ENCODE results near the gene TRAFD1.

TRAFD1 gene

GRCh38 chr12:112176321-112177010 is 51.1 kb downstream of the TRAFD1 start:
- DNase-seq (ENCODE audit: low read depth) = no peak

DNA sequence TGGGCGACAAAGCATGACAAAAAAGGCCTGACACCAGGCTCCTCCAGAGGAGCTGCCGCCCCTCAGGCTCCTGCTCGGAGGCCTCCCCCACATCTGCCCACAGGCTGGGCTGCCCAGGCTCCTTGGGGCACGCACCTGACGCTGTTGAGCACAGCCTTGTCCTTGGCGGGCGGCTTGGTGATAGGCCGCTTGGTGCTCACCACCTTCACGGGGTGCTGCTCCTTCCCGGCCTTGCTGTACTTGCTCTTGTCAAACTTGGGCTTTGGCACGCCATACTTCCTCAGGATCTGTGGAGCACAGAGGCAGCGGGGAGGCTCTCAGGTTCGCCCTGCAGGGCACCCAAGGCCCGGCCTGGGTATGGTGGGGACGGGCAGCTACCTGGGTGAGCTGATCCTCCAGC is 53.4 kb downstream of the TRAFD1 start:
- no peak for DNase-seq (ENCODE audit: low read depth)

DNA sequence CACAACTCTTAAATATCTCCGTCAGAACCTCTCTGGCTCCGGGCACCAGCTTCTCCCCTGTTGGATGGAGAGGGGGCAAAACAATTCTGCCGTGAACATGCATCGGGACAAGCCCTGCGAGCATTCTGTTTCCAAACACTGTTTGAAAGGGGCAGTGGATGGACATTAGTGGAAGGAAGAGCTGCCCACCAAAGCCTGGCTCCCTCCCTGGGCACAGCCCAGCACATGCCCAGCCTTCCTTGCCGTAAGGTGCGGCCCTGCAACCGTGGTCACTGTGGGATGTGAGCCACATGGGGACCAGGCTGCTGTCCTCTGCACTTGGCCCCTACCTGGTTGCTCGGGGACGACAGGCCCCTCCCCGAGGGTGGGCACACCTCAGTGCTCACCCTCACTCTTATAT is 54.0 kb downstream of the TRAFD1 start:
- no peak for DNase-seq (ENCODE audit: low read depth)

DNA sequence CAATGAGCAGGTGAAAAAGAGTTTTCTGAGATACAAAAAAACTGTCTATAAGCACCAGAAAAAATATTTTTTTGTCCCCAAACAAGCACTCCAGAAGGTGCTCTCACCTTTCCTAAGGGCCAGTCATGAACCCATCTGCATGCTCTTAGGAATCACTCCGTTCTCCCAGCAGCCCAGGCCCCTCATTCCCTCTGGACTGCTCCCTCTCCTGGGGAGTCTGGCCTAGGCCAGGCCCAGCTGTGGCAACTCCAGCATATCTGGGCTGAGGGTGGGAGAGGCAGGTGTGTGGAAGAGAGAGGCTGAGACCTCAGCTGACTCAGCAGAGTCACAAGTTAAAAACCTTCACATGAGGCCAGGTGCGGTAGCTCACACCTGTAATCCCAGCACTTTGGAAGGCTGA is 54.6 kb downstream of the TRAFD1 start:
- DNase-seq (ENCODE audit: low read depth) = no peak

DNA sequence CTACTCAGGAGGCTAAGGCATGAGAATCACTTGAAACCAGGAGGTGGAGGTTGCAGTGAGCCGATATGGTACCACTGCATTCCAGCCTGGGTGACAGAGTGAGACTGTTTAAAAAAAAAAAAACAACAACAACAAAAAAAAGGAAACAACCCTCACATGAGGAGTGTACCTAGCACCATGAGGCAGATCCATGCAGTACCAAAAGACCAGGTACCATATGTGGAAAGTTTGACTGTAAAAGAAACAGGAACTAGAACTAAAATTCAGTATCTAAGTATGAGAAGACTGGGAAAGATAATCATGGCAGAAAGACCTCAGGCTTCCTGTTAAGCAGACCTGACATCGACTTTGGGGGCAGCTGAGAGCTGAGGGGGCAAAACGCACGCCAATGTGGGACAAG is 55.1 kb downstream of the TRAFD1 start:
- no peak for DNase-seq (ENCODE audit: low read depth)

- peak; percentile 10 for DNase-seq (ENCODE audit: low read depth)
Observed at GRCh38 chr12:112182499-112182898, 57.1 kb downstream of the TRAFD1 start.

DNA sequence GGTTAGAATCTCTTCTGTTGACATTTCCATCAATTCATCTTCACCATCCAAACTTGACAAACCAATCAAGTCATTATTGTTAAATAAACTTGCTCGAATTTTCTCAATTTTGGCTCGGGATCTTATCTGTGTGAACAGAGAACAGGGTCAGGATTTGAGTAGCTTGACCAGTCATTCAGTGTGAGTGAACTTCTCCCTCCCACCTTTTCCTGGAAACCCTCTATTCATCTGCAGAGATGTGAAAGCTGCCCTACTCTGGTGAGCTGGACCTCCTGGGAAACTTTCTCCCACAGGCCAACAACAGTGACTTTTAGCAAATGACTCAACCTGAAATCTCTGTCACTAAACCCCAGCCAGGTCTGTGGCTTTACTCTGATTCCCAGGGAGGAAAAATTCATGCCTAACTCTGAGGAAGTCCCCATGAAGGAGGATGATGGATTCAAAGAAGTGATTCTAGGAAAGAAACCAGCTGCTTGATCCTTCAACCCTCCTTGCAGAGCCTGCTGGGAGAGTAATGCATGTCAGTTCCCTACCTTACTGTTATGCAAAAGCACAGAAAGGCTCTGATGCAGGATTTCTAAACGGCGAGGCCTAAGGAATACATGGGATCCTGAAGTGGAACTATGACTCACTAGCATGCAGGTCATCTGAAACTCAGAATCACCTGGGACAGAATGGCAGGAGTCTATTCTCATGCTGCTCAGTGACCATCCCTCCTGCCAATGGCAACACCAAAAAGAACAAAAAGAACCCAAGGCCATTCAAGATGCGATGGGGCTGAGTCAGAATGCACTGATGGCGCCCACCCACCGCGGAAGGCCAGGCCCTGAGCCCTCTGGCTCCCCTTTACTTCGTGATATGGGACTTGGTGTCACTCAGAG is 58.0 kb downstream of the TRAFD1 start:
- DNase-seq (ENCODE audit: low read depth) = peak; percentile 46

DNA sequence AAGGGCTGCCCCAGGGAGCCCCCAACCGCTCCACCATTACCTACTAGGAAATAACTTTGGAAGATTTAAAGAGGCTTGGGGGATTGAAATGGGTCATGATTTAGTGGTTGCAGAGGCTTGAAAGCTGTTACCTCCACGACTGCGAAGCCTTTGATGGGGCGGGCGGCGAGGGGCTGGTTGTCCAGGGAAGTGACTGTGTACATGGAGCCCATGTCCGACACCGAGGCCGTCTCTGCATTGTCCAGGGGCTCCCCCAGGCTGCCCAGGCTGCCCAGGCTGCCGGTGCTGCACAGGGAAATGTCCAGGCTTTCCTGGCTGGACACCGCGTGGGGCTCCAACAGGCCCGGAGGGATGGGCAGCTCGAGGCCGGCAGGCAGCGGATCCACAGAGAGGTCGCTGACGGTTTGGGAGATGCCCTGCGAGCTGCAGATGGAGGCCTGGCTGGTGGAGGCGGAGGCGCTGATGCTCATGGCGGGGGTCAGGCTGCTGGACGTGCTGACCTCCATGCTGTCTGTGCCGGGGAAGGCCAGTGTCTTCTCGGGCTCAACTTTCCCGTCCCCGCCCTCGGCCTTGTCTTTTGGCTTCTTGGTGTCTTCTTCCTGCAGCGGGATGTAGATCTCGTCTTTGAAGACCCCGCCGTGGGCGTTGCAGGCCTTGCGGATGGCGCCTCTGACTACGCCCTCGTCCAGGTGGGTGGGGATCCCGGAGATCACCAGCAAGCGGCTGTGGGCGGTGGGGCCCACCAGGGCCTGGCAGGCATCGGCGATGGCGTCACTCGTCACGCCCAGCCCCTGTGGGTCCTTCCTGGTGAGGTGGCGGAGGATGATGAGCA is 58.9 kb downstream of the TRAFD1 start:
- DNase-seq (ENCODE audit: low read depth) = no peak

DNA sequence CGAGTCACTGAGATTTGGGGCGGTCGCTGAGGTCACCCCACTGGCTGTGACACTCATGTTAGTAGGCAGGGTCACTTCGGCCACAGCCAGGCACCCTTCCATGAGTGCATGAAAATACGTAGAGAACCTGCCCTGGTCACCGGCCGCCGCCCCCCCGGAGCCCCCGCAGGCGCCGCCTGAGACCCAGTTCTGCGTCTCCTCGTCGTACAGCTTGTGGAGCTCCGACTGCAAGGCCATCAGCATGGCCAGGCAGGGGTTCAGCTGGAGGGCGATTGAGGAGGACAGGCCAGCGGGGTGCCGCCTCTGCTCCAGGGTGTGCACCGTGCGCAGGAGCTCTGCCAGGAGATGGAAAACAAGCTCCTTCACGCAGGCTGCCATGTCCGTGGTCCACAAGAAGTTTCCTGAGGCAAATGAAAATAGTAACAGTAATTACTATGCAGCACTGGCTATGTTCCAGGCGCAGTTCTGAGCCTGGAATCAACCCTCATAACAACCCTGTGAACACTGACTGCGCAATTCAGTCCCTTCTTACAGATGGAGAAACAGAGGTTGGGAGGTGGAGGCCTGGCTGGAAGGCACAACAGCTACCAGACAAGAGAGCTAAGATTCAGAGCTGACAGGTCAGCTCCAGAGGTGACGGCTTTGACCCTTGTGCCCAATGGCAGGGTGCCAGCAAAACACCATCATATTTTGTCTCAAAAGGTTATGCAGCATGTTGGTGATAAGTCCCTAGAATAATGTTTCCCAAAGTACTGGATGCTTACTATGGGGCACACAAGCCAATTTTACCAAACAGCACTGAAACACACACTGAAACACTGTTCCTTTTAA is 59.9 kb downstream of the TRAFD1 start:
- no peak for DNase-seq (ENCODE audit: low read depth)

GRCh38 chr12:112188130-112188830 is 62.9 kb downstream of the TRAFD1 start:
- no peak for DNase-seq (ENCODE audit: low read depth)

GRCh38 chr12:112190231-112191025 is 65.1 kb downstream of the TRAFD1 start:
- no peak for DNase-seq (ENCODE audit: low read depth)

DNA sequence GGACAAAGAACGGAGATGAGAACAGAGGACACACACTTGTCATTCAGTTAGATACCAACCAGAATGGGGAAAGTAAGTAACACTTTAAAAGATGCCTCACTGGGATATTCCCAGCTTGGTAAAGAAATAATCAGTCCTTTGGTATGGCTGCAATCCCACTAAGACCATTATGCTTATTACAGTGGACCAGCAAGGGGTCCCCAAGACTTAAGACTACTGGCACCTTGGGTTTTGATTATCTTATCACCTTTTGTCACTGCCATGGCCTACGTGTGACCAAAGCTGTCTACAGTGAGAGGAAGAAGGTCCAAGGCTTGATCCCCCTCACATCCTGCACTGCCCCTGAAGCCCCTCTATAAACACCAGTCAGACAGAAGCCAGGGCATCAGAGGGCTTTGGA is 65.8 kb downstream of the TRAFD1 start:
- DNase-seq (ENCODE audit: low read depth) = no peak

DNA sequence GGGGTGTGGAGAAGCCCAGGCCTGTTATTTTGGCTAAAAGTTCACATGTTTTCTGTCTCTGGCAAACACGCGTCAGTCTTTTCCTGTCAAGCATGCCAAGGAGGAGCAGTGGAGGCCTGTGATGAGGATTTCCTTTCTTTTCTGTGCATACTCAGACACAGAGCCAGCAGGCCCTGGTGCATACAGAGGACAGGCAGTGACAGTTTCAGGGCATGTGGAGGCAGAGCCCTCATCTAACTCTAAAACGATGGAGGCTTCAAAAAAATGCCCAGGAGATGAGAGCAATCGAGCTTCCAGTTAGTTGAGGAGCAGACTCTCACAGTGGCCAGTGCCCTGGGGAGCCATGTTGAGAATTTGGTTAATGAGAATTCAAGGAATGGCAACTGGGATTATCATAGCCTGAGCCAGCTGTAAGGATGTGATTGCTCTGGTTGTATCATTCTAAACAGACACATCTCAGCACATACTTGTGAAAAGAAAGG is 66.5 kb downstream of the TRAFD1 start:
- DNase-seq (ENCODE audit: low read depth) = peak; percentile 53

DNA sequence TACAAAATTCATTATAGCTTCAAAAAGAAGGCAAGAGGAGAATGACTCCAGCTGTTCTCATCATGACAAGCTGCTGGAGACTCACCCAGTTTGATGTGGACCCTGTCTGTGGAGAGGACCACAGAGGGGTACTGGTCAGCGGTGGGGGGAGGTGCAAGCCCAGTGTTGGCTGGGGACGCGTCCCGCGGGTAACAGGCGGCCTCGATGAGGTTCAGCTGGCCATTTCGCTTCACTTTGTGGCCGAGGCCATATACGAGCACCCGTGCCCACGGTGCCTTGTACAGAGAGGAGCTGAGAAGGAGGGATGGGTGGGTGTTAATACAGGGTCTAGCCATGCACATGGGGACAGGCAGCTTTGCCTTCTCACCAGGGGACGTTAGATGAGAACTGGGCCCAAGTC is 67.1 kb downstream of the TRAFD1 start:
- DNase-seq (ENCODE audit: low read depth) = no peak

GRCh38 chr12:112194601-112195247 is 69.4 kb downstream of the TRAFD1 start:
- DNase-seq (ENCODE audit: low read depth) = no peak

DNA sequence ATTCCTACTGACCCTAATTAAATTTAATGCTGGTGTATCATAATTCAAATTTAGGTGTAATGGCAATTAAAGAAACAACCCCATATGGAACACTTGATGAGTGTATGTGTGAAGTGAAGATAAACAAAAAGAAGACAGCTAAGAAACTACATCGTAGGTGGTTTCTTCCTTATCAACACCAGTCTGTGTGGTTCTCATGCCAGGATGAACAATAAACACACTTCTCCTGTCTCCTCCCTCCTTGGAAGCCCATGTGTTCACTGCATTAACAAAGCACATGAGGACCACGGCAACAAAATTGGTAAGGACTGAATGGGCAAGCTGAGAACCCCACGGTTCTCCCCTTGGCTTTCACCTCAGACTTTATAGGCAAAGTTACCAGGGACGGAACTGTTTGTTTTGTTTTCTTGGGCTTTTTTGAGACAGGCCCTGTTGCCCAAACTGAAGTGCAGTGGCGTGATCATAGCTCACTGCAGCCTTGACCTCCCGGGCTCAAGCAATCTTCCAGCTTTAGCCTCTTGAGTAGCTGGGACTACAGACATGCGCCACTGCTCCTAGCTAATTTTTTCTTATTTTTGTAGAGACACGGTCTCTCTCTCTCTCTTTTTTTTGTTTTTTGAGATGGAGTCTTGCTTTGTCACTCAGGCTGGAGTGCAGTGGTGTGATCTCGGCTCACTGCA is 71.0 kb downstream of the TRAFD1 start:
- DNase-seq (ENCODE audit: low read depth) = no peak

DNA sequence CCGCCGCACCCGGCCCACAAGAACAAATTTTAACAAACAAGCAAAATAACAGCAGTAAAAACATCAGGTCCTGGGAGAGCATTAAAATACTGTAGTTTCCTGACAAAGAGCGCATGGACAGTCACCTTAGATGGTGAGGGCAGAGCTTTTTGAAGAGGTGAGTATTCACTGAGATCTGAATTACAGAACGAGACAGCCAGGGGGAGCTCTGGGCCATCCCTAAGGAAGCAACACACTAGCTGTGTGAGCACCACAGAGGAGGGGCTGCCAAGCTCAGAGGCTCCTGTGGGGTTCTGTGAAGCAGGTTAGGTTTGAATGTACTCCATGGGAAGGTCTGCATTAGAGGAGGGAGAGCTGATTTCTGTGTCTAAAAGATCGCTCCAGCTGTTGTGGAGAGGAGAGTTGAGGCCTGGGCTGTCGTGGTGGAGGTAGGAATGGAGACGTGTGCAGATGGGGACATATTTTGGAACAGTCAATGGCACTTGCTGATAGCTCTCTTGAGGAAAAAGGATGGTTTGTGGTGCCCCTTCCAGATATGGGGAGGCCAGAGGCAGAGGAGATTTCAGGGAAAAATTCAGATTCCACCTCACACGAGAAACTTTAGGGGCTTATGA is 72.9 kb downstream of the TRAFD1 start:
- peak; percentile 64 for DNase-seq (ENCODE audit: low read depth)

DNA sequence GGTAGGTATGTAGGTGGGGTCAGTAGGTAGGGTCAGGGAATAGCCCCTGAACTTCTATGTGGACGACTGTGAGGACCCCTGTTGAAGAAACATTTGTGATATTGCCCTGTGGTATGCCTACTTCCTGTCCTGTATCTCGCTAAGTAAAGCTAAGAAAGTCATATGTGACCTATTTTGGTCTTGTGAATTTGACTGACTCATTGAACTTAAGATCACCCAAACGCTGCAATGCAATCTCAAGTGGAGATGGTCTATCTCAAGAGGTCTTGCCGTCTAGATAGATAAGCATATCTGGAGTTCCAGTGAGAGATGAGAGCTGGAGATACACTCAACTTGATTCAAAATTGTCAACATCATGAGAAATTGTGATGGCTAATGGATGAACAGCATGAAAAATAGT is 73.8 kb downstream of the TRAFD1 start:
- DNase-seq (ENCODE audit: low read depth) = peak; percentile 80

Data from amniotic epithelial cell (primary cell).